K562 (cell line): ENCODE data around the gene ITGA2B. TPM values are rescaled to one million over a fixed set of nuclear protein-coding genes. Genes with fewer than 3 reads are reported as not detected.

Experiments used
- ATAC-seq: fragments of 200-7000 bp; cut with Tn5 transposase; 3 replicates; pipeline ENCODE4 v1.9.1; 2020; ENCODE audit warnings: moderate library complexity
- BruUV-seq: library from RNA; stranded (reverse); fragments of 400-500 nt; replicated peaks from 2 replicates; lab custom pipeline; 2021; lab: Mats Ljungman, UMichigan
- CTCF ChIA-PET: fragments of 300-600 bp; formaldehyde crosslinking; extraction: SDS; loops from one replicate; lab custom pipeline; 2021; ENCODE audit warnings: low intra/inter-chr PET ratio; lab: Yijun Ruan, JAX
- POLR2A ChIA-PET: fragments of 300-600, 350-650 bp; sonication (Branson Sonifier 250); formaldehyde crosslinking; extraction: SDS; loops from one replicate; lab custom pipeline; 2021; ENCODE audit warnings: antibody characterized with exemption, inconsistent platforms; lab: Yijun Ruan, JAX
- DNase-seq, 4 experiments: peaks; one replicate each; pipeline versions ENCODE4 v3.0.0 to v3.0.0-alpha.2; 2011 to 2018; ENCODE audit warnings: low spot score in 3 of 4, mixed read lengths in 3 of 4; ENCODE audit errors: extremely low read depth in 1 of 4
- FAIRE-seq: peaks from 2 replicates; lab custom pipeline; 2011; peaks lifted over from hg19 to GRCh38; lab: Jason Lieb, UNC
- H2AFZ ChIP-seq: 2 replicates; pipeline ENCODE4 v1.6.0; 2011; ENCODE audit warnings: low read depth, low read length, control low read depth, inconsistent platforms
- H3K27ac ChIP-seq: fragments of 200-600 bp; 3 replicates; pipeline ENCODE4 v1.8.0; 2011; ENCODE audit warnings: low read depth, mild to moderate bottlenecking, control low read depth, inconsistent platforms, low read length, moderate library complexity, mixed read lengths; ENCODE audit errors: extremely low read depth
- H3K27me3 ChIP-seq, 2 experiments: fragments of 300-600 bp in 1 of 2; 2 replicates in 1 of 2; 3 replicates in 1 of 2; pipeline versions ENCODE4 v1.6.0 to v1.8.0; 2011; ENCODE audit warnings: inconsistent platforms in 2 of 2, low read length in 2 of 2, mild to moderate bottlenecking in 1 of 2, mixed read lengths in 1 of 2, moderate library complexity in 1 of 2; ENCODE audit not compliant: control insufficient read depth in 2 of 2, insufficient read depth in 2 of 2
- H3K36me3 ChIP-seq: fragments of 300-600 bp; 3 replicates; pipeline ENCODE4 v1.8.0; 2011; ENCODE audit warnings: mild to moderate bottlenecking, low read length, inconsistent platforms; ENCODE audit not compliant: control insufficient read depth, insufficient read depth
- H3K4me1 ChIP-seq, 2 experiments: fragments of 200-600 bp in 1 of 2; replicated peaks in 1 of 2; 2 replicates in 1 of 2; 3 replicates in 1 of 2; pipeline versions ENCODE4 v1.5.1 to v1.8.0; 2011; ENCODE audit warnings: inconsistent platforms in 2 of 2, low read length in 2 of 2, mild to moderate bottlenecking in 1 of 2, mixed read lengths in 1 of 2, moderate library complexity in 1 of 2; ENCODE audit not compliant: control insufficient read depth in 2 of 2, insufficient read depth in 2 of 2
- H3K4me2 ChIP-seq: 2 replicates; pipeline ENCODE4 v1.6.1; 2011; ENCODE audit warnings: low read length, control low read depth, inconsistent platforms, mixed read lengths; ENCODE audit not compliant: insufficient read depth
- H3K4me3 ChIP-seq: fragments of 200-600 bp; sonication (generic), shearing (Covaris generic); 2 replicates; pipeline ENCODE4 v1.5.1; 2016; ENCODE audit warnings: control low read depth, inconsistent platforms
- H3K79me2 ChIP-seq: fragments of 200-600 bp; 3 replicates; pipeline ENCODE4 v1.8.0; 2011; ENCODE audit warnings: low read length, inconsistent platforms; ENCODE audit not compliant: control insufficient read depth, insufficient read depth
- H3K9ac ChIP-seq, 2 experiments: 2 replicates each; pipeline versions ENCODE4 v1.6.0 to v1.6.1; 2011; ENCODE audit warnings: low read depth in 2 of 2, low read length in 2 of 2, control low read depth in 1 of 2, inconsistent platforms in 1 of 2, mild to moderate bottlenecking in 1 of 2, mixed read lengths in 1 of 2; ENCODE audit not compliant: insufficient read depth in 1 of 2
- H3K9me1 ChIP-seq: one replicate; pipeline ENCODE4 v1.6.0; 2011; ENCODE audit warnings: inconsistent platforms, mild to moderate bottlenecking, low read length, moderate library complexity; ENCODE audit not compliant: control insufficient read depth, insufficient read depth
- H3K9me3 ChIP-seq: replicated peaks from 2 replicates; pipeline ENCODE4 v1.5.1; 2011; ENCODE audit warnings: low read depth, low read length, inconsistent platforms; ENCODE audit not compliant: control insufficient read depth, insufficient read depth
- H4K20me1 ChIP-seq: replicated peaks from 2 replicates; pipeline ENCODE4 v1.6.1; 2011; ENCODE audit warnings: low read length, inconsistent platforms, mixed read lengths; ENCODE audit not compliant: control insufficient read depth, insufficient read depth
- BCOR ChIP-seq: fragments of 450-650 bp; IDR thresholded peaks from 2 replicates; pipeline ENCODE4 v1.6.1; 2016
- HMBOX1 ChIP-seq: sonication (generic); IDR thresholded peaks from 2 replicates; pipeline ENCODE4 v1.6.1; 2016
- MAFF ChIP-seq: IDR thresholded peaks from 2 replicates; pipeline ENCODE4 v1.6.1; 2012; ENCODE audit warnings: low read length, improper control_type of control experiment
- NONO ChIP-seq, 2 experiments: fragments of 200-400 bp in 1 of 2; fragments of 450-650 bp in 1 of 2; formaldehyde crosslinking in 1 of 2; IDR thresholded peaks; 2 replicates each; pipeline ENCODE4 v1.6.1; 2017; ENCODE audit warnings: low read depth in 2 of 2, mild to moderate bottlenecking in 2 of 2, moderate library complexity in 2 of 2, low read length in 1 of 2
- NR4A1 ChIP-seq, 2 experiments: fragments of 250-450 bp in 1 of 2; fragments of 450-650 bp in 1 of 2; sonication (Bioruptor Pico) in 1 of 2; IDR thresholded peaks; 2 replicates each; pipeline versions ENCODE4 v1.4.0 to v1.6.1; 2016 to 2020; ENCODE audit warnings: mild to moderate bottlenecking in 2 of 2, missing compliant biosample characterization in 1 of 2, missing genetic modification characterization in 1 of 2, moderate library complexity in 1 of 2
- POU5F1 ChIP-seq: fragments of 150-350 bp; IDR thresholded peaks from 2 replicates; pipeline ENCODE4 v1.6.1; 2014; ENCODE audit warnings: borderline replicate concordance, low read length, low read depth, mild to moderate bottlenecking; ENCODE audit not compliant: partially characterized antibody
- STAG1 ChIP-seq: sonication (generic); formaldehyde crosslinking; IDR thresholded peaks from 2 replicates; pipeline ENCODE4 v1.5.0; 2020; ENCODE audit warnings: missing genetic modification reagents, borderline replicate concordance
- TAF15 ChIP-seq: fragments of 200-400 bp; formaldehyde crosslinking; IDR thresholded peaks from 2 replicates; pipeline ENCODE4 v1.6.1; 2017; ENCODE audit warnings: mild to moderate bottlenecking, low read depth, low read length, moderate library complexity
- TEAD4 ChIP-seq, 2 experiments: sonication (generic) in 1 of 2; formaldehyde crosslinking in 1 of 2; IDR thresholded peaks; 2 replicates each; pipeline versions ENCODE4 v1.6.1 to v1.8.0; 2012 to 2022; ENCODE audit warnings: borderline replicate concordance in 1 of 2, inconsistent platforms in 1 of 2, low read length in 1 of 2, mild to moderate bottlenecking in 1 of 2, missing genetic modification reagents in 1 of 2
- TGIF2 ChIP-seq: sonication (generic); formaldehyde crosslinking; IDR thresholded peaks from 2 replicates; pipeline ENCODE4 v1.8.1; 2022; ENCODE audit warnings: mild to moderate bottlenecking, missing genetic modification reagents, moderate library complexity
- ZBTB26 ChIP-seq: fragments of 450-650 bp; formaldehyde crosslinking; IDR thresholded peaks from 2 replicates; pipeline ENCODE4 v1.4.0; 2022; ENCODE audit warnings: missing genetic modification characterization
- ZC3H11A ChIP-seq: IDR thresholded peaks from 2 replicates; pipeline ENCODE4 v1.6.1; 2012; ENCODE audit warnings: low read depth, low read length, improper control_type of control experiment
- ZFPM2 ChIP-seq: fragments of 250-450 bp; sonication (Bioruptor Pico); IDR thresholded peaks from 2 replicates; pipeline ENCODE4 v1.5.1; 2022; ENCODE audit warnings: mild to moderate bottlenecking
- ZNF133 ChIP-seq: fragments of 250-450 bp; sonication (Bioruptor Pico); IDR thresholded peaks from 2 replicates; pipeline ENCODE4 v1.4.0; 2020; ENCODE audit warnings: mild to moderate bottlenecking
- ZNF175 ChIP-seq: fragments of 200-800 bp; sonication (Bioruptor generic); IDR thresholded peaks from 2 replicates; pipeline ENCODE4 v1.6.1; 2016; ENCODE audit warnings: low read depth, mild to moderate bottlenecking, missing genetic modification characterization, missing compliant biosample characterization
- ZNF561 ChIP-seq: fragments of 450-650 bp; formaldehyde crosslinking; conservative IDR thresholded peaks from 2 replicates; pipeline ENCODE4 v1.4.0; 2020; ENCODE audit warnings: mild to moderate bottlenecking, moderate library complexity
- WGBS: fragments of 100-300 bp; shearing (Covaris generic); methylation state at CpG from one replicate; pipeline ENCODE4 v1.1.6; 2016; ENCODE audit warnings: low coverage, mixed read lengths; ENCODE audit not compliant: insufficient coverage; ENCODE audit errors: missing lambda C conversion rate; 5-methylcytosine and 5-hydroxymethylcytosine counted together
- in situ Hi-C: fragments of 300-500 bp; cut with MboI; formaldehyde crosslinking; loops from 4 replicates; pipeline ENCODE4 v1.15.0; 2018; ENCODE audit warnings: inconsistent platforms, mixed read lengths
- intact Hi-C: fragments of 100-400 bp; cut with micrococcal nuclease; formaldehyde crosslinking; loops from 2 replicates; pipeline ENCODE4 v1.14.2; 2022
- polyA plus RNA-seq, 8 experiments: library from polyadenylated mRNA; depleted of rRNA in 4 of 8; stranded (reverse) in 5 of 8; unstranded in 3 of 8; fragments of >200 nt; fragmentation: Nextera tagmentation in 2 of 8; fragmentation: Illumina TruSeq in 1 of 8; extraction: Ambion mirVana in 2 of 8; extraction: Trizol in 1 of 8; gene quantifications; 2 replicates each; pipeline versions ENCODE4 v1.2.1 to v1.2.3, GENCODE V29; 2011 to 2014; ENCODE audit warnings: inconsistent platforms in 1 of 8, missing spikeins in 1 of 8
- total RNA-seq, 7 experiments: library from RNA; depleted of rRNA in 6 of 7; stranded (reverse); fragments of >200 nt in 6 of 7; fragmentation: Illumina TruSeq in 2 of 7; extraction: Trizol in 2 of 7; gene quantifications; 2 replicates each; pipeline versions ENCODE4 v1.2.1 to v1.2.3, GENCODE V29; 2011 to 2021; ENCODE audit warnings: low replicate concordance in 1 of 7

The ITGA2B gene
- total and polyA plus RNA-seq, 9 of the 15 experiments (the other 6 are each of a cell fraction or from before 2014, with no cell fraction given) = 1.1 to 26.4 (median 5.6) TPM

GRCh38 chr17:44432254-44433157 is 43.1 kb upstream of the ITGA2B start:
- BruUV-seq = no TSS peak
- no peak for FAIRE-seq
- Histone ChIP-seq H2AFZ (no peak overlapping the region), H3K79me2 (no peaks in the 10 kb centered on the region; the same call in 2 of the 3 replicates), H3K9ac (no peak overlapping the region), H3K27me3 (no peaks in the 10 kb centered on the region), H4K20me1 (no peaks in the 10 kb centered on the region), H3K9me1 (no peaks in the 10 kb centered on the region), H3K36me3 (peaks cover 55% of the 10 kb centered on the region), H3K4me1 (0 out of 5 replicates have a peak, but pooled peaks cover 0 to 3% of the 10 kb centered on the region in 2 experiments), H3K4me3 (no peak overlapping the region), H3K9me3 (no peaks in the 10 kb centered on the region), H3K4me2 (no peak overlapping the region), H3K27ac (no peak overlapping the region)
- intact Hi-C loops (no loop called here), in situ Hi-C loops (no loop called here)
- WGBS = 90% methylated on average over 9 of the region's 9 CpGs
- no peak for DNase-seq
- TF ChIP-seq NR4A1 (CRISPR knock-in tag; IDR thresholded peaks at IDR 0.05) = no peak
- TF ChIP-seq NR4A1 (tag; IDR thresholded peaks at IDR 0.05) = no peak
- no peak for TF ChIP-seq ZNF175 (CRISPR knock-in tag)
- no peak for TF ChIP-seq BCOR
- no peak for TF ChIP-seq TEAD4 (IDR thresholded peaks at IDR 0.05; ENCODE audit: low read length)
- no peak for TF ChIP-seq TEAD4 (CRISPR knock-in tag; IDR thresholded peaks at IDR 0.05; ENCODE audit: borderline replicate concordance)
- no peak for TF ChIP-seq HMBOX1
- TF ChIP-seq ZNF133 (CRISPR knock-in tag) = no peak
- TF ChIP-seq POU5F1 = no peak
- no peak for TF ChIP-seq ZNF561 (CRISPR knock-in tag)
- TF ChIP-seq ZFPM2 (CRISPR knock-in tag) = no peak
- no peak for TF ChIP-seq TAF15
- no peak for TF ChIP-seq TGIF2 (CRISPR knock-in tag)
- TF ChIP-seq ZBTB26 (CRISPR knock-in tag) = no peak
- TF ChIP-seq ZC3H11A = no peak
- no peak for TF ChIP-seq MAFF
- TF ChIP-seq STAG1 = no peak
- no peak for TF ChIP-seq NONO (IDR thresholded peaks at IDR 0.05; ENCODE audit: low read depth in 2 of 2, low read length in 1 of 2)
- no peak for ATAC-seq
- POLR2A ChIA-PET = interaction anchor here (0.7 to 1.2 kb wide), 2 partner anchors 10 to 14 kb away, joined by 3 to 7 read pairs; no protein-coding TSS in a partner anchor
- CTCF ChIA-PET = interaction anchor here (0.6 kb wide), 1 partner anchor 21 kb away, joined by 3 read pairs; no protein-coding TSS in a partner anchor
